ENCODE data around the gene TRAPPC12.
A peak's percentile ranks its signal among the peaks of the same experiment; 100 is the strongest.

Gene TRAPPC12

DNA sequence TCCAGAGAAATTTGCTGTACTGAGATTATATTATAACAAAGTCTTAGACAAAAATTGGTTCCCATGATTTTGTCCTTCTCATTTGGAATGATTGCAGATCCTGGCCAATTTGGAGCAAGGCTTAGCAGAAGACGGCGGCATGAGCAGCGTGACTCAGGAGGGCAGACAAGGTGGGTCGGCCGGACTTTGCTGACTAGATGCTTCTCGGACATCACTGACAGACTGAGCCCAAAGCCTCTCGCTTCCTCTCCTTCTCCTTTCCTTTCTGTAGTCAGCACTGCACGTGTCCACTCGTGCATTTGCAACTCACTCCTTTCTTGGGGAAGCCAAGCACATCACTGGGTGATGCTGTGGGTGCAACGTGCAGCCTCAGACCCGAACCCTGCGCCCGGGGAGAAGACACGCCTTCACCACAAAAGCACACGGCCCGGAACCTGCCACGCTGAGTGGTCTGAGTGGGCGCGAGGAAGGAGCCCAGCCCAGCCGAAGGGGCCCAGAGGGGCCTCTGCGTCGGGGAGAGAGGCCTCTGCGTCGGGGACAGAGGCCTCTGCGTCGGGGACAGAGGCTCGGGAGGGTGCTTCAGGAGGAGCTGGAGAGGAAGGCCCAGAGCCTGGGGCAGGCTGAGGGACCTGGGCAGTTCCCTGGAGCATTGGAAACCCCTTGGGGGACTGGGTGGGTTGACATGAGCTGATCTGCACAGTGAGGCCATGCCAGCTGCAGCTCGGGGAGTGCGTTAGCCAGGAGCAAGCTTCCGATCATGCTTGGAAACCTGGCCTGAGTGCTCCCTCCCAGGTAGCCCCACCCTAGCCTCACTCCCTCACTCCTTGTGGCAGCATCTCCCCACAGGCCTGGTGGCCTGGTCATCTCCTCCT lies 78.3 kb downstream of the TRAPPC12 start:
- no peak for DNase-seq

DNA sequence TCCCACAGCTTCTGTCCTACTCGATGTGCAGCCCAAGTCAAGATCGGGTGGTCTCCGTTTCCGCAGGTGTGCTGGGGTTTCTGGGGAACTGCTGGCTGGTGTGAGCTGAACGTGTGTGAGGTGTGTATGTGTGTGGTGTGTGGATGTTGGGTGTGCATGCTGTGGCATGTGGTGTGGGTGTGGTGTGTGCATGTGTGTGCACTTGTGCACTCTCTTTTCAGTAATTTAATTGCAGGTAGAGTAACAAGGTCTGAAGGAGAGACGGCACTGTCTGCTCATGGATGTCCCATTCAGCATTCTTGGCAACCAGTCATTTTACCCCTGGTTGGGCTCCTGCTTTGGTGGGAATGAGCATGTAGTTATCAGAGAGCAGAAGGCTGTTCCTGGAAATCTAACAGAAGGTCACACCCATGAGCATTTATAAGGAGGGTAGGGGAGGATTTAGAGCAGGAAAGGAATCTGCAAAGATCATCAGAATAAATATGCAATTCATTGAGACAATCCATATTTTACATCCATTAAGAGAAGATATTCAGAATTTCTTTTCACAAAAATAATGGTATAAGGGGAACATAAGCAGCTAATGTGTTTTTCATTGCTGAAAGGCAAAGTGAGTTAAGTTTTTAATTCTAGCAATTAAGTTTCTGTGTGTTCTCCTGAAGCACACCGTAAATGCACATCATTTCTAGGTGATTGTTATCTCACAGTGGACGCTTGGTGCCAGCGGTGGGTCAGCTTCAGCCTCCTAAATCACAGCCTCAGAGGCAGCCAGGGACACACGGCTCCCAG lies 79.1 kb downstream of the TRAPPC12 start:
- DNase-seq: no peak

GRCh38 chr2:3459185-3460015 lies 79.9 kb downstream of the TRAPPC12 start:
- no peak for DNase-seq

- no peak for DNase-seq
Measured at GRCh38 chr2:3460156-3460555, 80.7 kb downstream of the TRAPPC12 start.

- DNase-seq: no peak
Measured at GRCh38 chr2:3460831-3461800, 81.6 kb downstream of the TRAPPC12 start.

GRCh38 chr2:3461801-3462492 lies 82.5 kb downstream of the TRAPPC12 start:
- DNase-seq: peak; percentile 70

DNA sequence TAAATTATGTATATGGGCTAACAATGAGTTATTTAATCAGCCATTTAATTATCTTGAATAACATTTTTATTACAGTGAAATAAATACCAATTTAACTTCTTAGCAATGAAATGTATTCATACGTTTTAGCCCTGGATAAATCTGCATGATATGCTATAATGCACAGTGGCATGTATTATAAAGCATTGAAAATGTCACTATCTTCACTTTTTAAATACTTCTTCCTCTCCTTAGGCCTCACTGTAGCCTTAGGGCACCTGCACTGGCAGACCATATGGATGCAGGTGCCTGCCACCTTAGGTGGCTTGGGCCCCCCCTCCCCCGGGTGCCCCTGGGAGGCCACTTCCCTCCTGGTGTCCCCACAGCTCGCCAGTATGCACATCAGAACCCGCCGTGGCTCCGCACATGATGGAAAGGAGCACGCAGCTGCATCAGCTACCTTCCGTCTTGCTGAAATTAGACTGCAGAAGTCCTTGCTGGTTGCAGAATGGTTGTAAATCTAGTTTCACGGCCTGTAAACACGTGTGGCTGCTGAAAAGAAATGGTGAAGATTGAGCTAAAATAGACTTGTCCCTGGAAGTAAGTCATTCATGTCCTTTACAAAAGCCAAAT lies 83.1 kb downstream of the TRAPPC12 start:
- DNase-seq: no peak

DNA sequence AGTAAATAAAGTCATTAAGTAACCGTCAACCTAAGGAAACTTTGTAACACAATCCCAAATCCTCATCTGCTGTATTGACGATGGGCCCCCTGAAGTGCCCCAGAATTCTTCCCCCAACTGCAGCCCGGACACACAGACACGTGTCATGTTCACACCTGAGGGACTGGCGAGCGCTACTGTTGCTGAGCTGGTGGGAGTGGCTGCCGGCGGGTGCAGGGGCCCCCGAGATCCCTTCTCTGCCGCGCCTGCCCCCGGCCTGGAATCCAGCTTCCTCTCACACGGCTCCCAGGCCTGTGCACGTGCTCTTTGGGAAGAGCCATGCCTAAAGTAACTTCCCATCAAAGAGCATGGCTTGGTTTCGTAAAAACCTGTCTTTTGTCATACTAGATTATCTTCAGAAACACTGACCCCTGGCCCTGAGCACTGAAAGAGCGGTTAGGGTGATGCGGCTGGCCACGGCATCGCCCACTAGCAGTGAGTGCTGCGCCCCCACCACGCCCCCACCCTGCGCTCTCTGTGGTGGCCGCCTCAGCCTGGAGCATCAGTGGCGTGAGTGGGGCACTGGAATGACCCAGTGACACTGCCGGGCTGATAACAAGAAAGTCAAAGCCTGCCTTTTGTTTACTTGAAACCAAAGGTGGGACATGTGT lies 83.8 kb downstream of the TRAPPC12 start:
- no peak for DNase-seq

- no peak for DNase-seq
Measured at GRCh38 chr2:3463944-3464343, 84.5 kb downstream of the TRAPPC12 start.

GRCh38 chr2:3464401-3465005 lies 85.0 kb downstream of the TRAPPC12 start:
- no peak for DNase-seq

DNA sequence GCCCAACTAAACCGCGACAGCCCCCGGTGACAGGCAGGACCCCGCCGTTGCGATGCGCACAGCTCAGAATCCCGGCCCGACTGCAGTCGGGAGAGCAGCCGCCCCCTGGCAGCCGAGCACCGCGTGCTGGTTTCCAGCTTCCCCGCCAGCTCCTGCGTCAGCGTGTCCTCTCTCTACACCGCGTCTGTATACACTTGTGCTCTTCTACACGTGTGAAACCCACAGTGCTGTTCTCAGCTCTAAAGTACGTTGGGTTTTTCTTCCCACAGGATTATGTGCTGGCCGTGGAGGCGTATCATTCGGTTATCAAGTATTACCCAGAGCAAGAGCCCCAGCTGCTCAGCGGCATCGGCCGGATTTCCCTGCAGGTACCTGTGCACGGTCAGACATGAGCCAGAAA lies 85.8 kb downstream of the TRAPPC12 start:
- no peak for DNase-seq

GRCh38 chr2:3465844-3466481 lies 86.5 kb downstream of the TRAPPC12 start:
- no peak for DNase-seq

DNA sequence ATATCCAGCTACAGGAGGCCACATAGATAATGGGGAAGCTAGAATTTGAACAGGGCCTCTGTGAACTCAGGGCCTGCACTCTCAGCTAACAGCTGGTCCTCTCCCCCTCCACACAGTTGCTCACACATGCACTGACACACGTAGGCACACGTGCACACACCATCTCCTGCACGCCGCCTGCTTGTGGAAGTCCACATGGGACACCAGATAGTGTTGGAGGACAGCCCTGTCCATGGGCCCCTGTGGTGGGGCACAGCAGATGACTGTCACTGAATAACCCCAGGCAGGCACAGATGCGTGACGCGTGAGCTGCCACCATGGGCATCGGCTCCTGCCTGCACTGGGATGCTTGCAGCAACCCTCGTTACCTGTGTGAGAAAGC lies 87.0 kb downstream of the TRAPPC12 start:
- no peak for DNase-seq

DNA sequence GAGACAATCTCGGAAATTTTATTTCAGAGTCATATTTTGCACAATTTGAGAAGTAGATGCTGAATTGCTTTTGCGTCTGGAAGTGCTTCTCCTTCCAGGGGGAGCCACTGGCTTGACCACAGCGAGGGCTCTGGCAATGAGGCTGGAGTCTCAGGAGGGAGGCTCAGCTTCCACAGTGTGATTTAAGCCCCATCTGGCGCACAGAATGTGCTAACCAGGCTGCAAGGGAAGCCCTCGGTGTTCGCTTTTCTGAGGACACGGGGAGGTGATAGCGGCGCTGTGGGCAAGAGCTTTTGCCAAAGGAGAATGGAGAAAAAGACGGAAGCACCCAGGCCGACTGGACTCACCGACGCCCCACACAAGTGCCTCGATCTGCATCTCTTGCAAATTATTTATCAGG lies 87.5 kb downstream of the TRAPPC12 start:
- DNase-seq: no peak

DNA sequence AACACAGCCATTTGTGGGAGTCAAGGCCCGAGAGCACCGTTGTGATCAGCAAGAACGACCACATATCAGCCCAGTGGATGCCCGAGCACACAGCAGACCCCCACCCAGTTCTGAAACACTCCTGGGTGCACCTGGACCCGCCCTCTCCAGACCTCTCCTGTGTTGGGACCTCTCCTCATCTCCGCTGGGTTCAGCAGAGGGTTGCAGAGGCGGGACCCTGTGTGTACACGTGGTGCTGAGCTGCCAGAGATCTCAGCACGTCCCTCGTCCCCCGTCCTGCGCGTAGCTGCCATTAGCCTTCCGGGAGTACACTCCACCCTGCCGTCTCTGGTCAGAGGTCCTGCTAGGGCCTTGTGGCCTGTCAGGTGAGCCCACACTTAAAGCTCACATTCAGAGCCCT lies 88.2 kb downstream of the TRAPPC12 start:
- DNase-seq: no peak

- DNase-seq: no peak
Measured at GRCh38 chr2:3468296-3468988, 88.9 kb downstream of the TRAPPC12 start.

- no peak for DNase-seq
Measured at GRCh38 chr2:3469486-3469885, 90.0 kb downstream of the TRAPPC12 start.

GRCh38 chr2:3470166-3470651 lies 90.7 kb downstream of the TRAPPC12 start:
- DNase-seq: peak; percentile 51

Measured in midbrain (tissue), 1 donor.